ENCODE results near the gene ZNF622.

- TF ChIP-seq, protein P1, sequence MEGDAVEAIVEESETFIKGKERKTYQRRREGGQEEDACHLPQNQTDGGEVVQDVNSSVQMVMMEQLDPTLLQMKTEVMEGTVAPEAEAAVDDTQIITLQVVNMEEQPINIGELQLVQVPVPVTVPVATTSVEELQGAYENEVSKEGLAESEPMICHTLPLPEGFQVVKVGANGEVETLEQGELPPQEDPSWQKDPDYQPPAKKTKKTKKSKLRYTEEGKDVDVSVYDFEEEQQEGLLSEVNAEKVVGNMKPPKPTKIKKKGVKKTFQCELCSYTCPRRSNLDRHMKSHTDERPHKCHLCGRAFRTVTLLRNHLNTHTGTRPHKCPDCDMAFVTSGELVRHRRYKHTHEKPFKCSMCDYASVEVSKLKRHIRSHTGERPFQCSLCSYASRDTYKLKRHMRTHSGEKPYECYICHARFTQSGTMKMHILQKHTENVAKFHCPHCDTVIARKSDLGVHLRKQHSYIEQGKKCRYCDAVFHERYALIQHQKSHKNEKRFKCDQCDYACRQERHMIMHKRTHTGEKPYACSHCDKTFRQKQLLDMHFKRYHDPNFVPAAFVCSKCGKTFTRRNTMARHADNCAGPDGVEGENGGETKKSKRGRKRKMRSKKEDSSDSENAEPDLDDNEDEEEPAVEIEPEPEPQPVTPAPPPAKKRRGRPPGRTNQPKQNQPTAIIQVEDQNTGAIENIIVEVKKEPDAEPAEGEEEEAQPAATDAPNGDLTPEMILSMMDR (IDR thresholded peaks at IDR 0.05) = no peak
- no peak for TF ChIP-seq EP300 (IDR thresholded peaks at IDR 0.05)
Measured at GRCh38 chr5:16485656-16486055, 20.1 kb upstream of the ZNF622 start.
